Ramos (cell line): Measurements from ENCODE around the gene UTP4.

Experiments
- in situ Hi-C: fragments of 300-500 bp; cut with MboI; formaldehyde crosslinking; loops from one replicate; pipeline ENCODE4 v1.14.3; 2022; ENCODE audit warnings: low sequenced_read_pairs; ENCODE audit not compliant: unreplicated experiment

The UTP4 gene

DNA sequence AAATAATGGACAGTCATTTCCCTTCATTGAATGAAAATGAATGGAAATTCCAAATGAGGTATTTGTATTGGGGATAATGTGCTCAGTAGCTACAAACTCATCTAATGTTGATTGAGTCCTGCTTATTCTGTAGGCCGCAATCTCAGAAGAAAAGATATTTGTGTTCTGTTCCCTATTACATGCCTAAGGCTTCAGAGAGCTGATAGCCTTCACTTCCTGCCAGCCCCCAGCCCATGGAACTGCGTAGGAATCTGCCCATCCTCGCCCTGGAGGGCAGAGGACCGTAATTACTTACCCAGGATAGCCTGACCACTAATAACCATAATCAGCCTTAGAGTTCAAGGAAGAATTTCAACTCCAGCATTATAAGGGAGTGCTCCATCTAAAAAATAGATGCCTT is 36.6 kb downstream of the UTP4 start:
- in situ Hi-C loops = no loop called here

- in situ Hi-C loops = no loop called here
Observed at GRCh38 chr16:69169607-69170352, 37.3 kb downstream of the UTP4 start.

- in situ Hi-C loops = no loop called here
Observed at GRCh38 chr16:69171325-69172084, 39.1 kb downstream of the UTP4 start.

- in situ Hi-C loops = no loop called here
Observed at GRCh38 chr16:69176033-69176800, 43.8 kb downstream of the UTP4 start.

- in situ Hi-C loops = no loop called here
Observed at GRCh38 chr16:69179328-69180010, 47.0 kb downstream of the UTP4 start.

GRCh38 chr16:69180011-69180338 is 47.5 kb downstream of the UTP4 start:
- in situ Hi-C loops = no loop called here

DNA sequence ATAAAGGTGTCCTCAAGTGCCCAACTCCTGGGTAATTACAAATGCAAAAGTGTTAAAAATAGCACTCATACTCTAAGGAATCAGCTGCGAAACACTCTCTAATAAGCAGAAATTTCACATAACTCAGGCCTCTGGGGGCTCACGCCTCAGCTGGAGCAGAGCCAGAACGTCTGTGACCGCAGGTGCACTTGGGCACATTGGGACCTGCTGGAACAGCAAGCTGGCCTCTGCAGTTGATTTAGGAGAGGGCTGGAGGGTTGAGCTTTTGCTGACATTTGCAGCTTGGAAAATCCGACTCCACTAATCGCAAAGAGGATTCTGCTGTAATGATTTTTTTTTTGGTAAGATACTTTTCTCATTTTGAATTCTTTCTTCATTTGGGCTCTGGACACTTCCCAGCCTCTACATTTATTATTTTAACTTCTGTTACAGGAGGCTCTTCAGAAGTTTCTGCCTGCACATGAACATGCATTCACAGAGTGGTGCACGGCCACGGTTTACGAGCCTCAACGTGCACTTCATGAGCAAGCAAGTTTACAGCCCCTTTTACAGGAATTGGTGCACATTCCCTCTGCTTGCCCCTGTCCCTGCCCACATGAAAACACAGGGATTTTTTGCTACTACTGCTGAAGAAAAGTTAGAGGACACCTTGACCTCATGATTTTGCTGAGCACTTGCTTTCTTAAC is 50.4 kb downstream of the UTP4 start:
- in situ Hi-C loops = no loop called here

- in situ Hi-C loops = no loop called here
Observed at GRCh38 chr16:69186642-69187445, 54.4 kb downstream of the UTP4 start, which contains the start of gene SNTB2. SNTB2 (plus strand) TSS chr16:69187164; CDS start chr16:69187167, 3 bp downstream.

DNA sequence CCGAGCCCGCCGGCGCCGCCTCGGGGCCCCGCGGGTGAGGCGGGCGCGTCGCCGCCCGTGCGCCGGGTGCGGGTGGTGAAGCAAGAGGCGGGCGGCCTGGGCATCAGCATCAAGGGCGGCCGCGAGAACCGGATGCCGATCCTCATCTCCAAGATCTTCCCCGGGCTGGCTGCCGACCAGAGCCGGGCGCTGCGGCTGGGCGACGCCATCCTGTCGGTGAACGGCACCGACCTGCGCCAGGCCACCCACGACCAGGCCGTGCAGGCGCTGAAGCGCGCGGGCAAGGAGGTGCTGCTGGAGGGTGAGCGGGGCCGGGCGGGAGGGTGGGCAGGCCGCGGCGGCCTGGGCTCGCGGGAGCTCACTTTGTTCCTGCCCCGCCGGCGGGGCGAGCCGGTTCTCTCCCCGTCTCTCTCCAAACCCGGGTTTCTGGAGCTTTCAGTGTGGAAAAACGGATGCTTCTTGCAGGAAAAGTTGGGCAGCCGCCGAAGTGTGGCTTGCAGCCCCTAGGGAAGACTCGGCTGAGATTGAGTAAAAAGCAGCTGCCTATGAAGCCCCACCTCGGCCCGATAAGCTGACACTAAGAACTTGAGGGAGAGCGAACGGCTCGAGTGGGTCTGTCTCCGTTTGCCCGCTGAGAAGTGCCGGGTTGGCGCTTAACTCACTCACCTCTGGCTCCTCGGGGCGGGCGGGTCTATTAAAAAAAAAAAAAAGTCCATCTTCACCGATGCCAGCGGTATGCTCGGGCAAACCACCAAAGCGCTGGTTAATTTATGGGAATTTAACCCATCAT is 55.2 kb downstream of the UTP4 start:
- in situ Hi-C loops = no loop called here

GRCh38 chr16:69188236-69188549 is 55.7 kb downstream of the UTP4 start:
- in situ Hi-C loops = no loop called here

DNA sequence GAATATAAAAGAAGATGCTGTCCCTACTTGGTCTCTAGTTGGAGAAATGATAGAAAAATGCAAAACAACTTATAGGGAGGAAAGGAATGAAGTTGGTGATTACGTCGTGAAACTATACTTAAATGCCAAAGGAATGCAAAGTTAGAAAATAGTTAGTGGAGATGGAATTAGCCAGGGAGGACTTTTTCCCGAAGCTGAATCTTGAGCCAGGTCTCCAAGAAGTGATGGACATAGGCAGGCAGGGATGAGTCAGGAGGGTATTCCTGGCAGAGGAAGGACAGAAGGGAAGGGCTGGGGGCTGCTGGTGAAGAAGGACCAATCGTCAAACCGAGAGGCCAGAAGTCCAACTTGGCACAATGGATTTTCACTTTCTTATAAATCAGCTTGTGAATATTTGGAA is 56.3 kb downstream of the UTP4 start:
- in situ Hi-C loops = no loop called here

- in situ Hi-C loops = no loop called here
Observed at GRCh38 chr16:69190046-69190588, 57.7 kb downstream of the UTP4 start.

DNA sequence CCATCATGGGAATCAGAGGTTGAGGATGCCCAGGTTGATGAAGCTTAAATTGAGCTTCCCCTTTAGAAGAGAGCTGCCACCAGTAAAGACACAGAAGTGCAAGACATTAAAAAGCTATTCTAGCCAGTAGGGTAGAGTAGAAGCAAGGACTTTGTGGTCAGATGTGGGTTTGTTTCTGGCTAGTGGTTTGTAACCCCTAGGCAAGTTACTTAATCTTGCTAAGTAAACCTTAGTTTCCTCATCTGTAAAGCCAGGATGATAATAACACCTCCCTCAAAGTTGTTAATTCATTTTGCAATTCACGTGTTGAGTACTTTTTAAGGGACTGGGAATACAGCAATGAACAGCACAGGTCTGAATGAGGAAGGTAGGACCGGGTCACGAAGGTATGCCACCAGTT is 58.1 kb downstream of the UTP4 start:
- in situ Hi-C loops = no loop called here

GRCh38 chr16:69191136-69191535 is 58.7 kb downstream of the UTP4 start:
- in situ Hi-C loops = no loop called here

- in situ Hi-C loops = no loop called here
Observed at GRCh38 chr16:69193855-69194254, 61.4 kb downstream of the UTP4 start.

DNA sequence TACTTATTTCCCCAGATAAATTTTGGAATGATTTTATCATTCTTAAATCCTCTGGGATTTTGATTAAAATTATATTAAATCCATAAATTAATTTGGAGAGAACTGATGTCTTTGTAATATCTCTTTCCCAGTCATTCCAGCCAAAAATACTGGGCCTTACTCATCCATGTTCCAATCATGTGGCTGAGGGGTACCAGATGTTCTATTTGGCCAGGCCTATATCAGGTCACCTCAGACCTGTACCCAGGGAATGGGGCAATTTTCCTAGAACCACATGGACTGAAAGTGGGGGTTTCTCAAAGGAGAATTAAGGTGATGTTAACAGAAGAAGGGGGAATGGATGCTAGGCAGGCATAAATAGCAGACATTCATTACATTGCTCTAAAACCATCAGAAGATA is 62.0 kb downstream of the UTP4 start:
- in situ Hi-C loops = no loop called here

DNA sequence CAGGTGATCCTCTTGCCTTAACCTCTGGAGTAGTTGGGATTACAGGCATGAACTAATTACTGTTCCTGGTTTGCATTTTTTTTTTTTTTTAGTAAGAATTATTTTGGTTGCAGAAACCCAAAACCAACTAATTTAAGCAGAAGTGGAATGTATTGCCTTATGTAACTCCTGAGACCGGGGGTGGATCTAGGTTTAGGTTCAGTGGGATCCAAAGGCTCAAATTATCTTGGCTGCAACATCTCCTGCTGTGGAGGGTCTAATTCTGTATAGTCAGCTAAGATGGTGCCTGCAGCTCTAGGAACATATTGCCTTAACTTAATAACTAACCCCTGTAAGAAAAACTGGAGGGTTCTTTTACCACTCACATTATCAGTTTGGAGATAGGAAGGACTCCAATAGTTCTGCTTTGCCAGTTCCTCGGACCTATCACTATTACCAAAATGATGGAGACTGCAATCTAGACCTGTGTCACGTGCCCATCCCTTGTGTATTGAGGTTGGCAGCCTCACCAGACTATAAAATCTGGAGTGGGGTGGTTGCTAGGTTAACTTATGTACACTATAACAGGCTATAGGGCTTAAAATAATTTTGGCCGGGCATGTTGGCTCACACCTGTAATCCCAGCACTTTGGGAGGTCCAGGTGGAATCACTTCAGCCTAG is 63.0 kb downstream of the UTP4 start:
- in situ Hi-C loops = no loop called here

GRCh38 chr16:69197573-69197972 is 65.1 kb downstream of the UTP4 start:
- in situ Hi-C loops = no loop called here
